ENCODE data around the gene FOXD2.

Gene FOXD2

DNA sequence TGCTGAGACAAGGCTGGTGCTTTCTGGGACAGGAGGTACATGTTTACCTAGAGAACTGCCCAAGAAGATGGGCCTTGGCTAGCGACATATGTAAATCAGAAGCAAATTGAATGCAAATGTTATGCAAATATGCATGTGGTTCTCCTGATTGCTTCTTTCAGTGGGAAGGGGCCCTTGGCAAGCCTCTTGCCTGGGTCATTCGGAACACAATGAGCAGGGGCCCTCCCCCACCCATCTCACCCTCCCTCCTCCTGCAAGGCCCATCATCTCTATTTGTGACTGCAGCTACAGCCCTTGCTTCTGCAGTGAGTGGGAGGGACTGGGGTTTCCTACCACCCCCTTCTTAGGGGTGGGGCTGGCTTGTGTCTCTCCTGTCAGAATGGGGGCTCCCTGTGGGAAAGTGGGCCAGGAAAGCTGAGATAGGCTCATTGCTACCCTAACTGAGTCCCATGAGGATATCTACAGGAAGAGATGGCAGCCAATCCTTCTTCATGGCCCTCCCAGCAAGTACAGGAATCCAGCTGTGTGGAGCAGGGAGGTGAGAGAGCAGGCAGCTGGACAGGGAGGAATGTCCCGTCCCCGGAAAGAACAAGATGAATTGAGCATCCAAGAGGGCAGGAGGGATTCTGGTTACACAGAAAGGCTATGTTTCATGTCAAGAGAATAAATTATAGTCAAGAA, 31.0 kb downstream of the FOXD2 start:
- DNase-seq (ENCODE audit: low spot score): no peak

DNA sequence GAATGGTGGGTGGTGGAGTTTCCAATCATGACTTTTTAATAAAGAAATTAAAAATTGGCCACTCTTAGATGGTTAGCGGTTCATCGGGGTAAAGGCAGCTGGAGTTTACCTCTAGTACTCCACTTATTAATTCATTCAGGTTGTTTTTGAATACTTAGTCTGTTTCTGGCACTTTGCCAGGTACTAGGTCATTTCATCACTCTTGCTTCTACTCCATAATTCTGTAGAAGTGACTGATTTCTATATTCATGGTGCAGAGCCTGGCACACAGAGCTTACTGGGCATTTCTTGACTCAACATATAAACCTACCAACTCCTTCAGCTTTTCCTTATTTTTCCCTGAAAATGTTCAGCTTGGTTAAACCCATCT, 31.5 kb downstream of the FOXD2 start:
- no peak for DNase-seq (ENCODE audit: low spot score)

DNA sequence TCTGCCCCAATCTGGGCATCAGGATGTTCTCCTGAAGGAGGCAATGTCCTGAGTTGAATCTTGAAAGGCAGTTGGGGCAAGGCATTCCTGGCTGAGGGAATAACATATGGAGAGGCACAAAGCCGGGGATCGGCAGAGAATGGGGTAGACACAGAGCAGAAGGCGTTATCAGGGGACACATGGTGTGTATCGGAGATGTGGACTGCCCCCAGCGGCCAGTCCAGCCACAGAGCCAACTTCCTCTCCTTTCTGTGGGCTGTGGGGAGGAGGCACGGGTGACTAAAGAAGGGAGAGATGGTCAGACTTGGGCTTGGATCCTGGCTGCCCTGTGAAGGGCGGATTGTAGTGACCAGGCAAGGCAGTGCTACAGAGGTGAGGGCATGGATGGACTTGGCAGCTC, 32.1 kb downstream of the FOXD2 start:
- DNase-seq (ENCODE audit: low spot score): no peak

DNA sequence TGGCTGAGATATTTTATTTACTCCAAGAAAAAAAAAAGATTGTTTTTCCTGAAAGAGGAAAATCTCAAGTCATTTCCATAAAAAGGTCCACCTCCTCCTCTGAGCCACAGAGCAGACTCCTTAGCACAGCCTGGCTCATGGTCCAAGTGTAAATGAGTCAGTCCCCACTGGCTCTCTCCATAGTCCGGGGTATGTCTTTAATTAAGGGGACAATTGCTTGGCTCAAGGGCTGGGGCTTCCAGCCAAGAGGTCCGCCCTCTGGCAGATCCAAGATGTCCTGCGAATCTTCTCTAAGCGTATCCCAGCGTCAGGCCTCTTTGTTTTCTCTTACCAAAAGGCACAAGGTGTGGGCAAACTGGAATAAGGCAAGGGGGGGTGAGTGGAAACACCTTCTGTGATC, 33.3 kb downstream of the FOXD2 start:
- no peak for DNase-seq (ENCODE audit: low spot score)

DNA sequence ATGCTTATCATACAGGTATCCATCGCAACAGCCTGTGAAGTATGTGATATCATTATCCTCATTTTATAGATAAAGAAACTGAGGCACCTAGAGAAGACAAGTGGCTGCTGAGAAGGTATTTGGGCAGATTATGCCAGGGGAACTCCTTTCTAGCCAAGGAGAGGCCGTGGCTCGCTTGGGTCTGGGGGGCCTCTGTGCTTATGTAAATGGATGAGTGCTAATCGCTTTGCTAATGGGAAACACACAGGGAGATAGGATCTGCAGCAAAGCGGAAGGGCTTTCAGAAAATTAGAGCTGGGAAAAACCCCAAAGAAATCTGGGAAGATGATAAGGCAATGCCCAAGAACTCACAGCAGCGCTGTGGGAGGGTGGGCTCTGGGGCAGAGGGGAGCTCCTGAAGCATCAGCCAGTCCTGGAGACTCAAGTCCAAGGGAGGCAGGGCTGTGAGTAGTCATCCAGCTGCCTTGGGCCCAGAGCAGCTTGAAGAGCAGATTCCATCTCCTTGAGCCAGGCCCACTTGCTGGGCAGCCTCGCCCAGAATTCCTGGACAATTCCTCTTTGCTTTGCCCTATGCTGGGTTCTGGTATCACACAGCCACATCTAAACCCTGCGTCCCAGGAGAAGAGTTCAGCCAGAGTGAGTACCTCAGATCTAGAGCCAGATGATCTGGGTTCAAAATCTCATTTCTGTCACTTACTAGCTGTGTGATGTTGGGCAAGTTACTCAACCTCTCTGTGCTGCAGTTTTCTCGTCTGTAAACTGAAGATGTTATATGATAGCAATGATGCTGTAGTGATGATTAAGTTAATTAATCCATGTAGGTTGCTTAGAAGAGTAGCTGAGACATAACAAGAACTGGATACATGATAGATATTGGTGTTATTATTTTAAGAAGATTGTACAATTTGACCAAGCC, 36.7 kb downstream of the FOXD2 start:
- no peak for DNase-seq (ENCODE audit: low spot score)

DNA sequence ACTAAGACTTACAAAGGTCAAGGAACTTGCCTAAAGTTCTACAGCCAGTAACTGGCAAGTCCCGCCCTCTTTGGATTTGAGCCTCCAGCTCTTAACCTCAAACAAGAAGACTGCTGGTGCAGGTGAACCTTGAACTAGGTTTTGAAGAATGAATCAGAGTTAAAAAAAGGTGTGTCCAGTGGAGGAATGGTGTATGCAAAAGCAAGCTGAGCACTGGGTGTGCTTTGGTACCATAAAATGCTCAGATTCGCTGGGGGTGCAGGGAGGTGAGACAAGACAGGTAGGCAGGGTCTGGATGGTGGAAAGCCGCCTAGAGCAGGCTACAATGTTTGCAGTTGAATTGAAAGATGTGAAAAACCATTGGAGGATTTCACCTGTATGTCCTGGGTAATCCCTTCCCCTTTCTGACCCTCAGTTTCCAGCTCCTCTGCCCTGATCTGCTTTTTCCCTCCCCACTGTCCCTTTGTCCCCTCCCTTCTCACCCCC, 39.8 kb downstream of the FOXD2 start:
- DNase-seq (ENCODE audit: low spot score): no peak

DNA sequence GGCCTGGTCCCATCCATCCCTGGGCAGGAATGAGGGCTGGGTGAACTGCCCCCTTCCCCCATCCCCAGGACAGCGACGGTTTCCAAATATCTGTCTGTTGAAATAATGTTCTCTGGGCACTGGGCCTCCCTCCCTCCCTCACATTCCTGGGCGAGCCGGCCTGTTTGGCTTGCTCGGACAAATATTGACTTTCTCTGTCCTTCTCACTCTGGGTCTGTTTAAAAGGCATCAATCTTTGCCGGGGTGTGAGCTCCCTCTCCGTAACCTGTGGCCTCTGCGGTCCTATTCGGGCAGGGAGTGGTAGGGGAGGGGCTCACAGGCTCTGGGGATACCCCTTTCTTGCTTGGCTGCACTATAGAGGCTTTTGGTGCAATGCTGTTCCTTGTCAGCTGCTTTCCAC, 40.2 kb downstream of the FOXD2 start:
- no peak for DNase-seq (ENCODE audit: low spot score)

DNA sequence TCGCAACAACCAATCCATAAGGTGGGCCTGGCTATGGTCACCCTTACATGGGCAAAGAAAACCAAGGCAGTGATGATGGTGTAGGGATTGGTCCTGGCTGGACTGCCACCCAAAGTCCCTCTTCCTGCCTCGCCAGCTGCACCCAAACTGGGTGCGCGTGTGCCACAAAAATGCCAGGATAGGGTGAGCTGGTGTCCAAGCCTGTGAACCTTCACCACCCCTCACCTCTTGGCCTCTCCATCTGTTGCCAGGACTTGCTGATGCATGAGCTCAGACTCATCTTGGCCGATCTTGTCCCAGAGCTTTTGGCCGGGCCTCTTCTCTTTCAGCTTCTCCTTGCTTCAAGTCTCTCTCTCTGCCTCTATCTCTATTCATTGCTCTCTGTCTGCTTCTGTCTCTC, 41.8 kb downstream of the FOXD2 start:
- DNase-seq (ENCODE audit: low spot score): no peak

DNA sequence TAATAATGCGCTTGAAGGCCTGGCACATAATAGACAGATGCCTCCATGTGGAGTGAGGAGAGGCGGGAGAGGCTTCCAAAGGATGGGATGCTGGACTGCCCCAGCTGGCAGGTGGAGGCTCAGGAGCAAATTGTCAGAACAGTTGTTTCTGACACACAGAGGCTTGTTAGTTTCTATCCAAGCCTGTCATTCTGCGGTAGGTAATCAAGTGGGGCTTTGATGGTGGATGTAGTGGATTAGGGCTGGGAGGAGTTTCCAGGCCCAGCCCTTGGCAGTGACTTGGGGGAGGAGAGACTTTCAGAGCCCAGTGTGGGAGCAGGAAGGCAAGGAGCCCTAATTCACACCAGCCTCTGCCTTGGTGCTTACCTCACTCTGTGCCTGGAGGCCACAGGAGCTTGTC, 44.1 kb downstream of the FOXD2 start:
- DNase-seq (ENCODE audit: low spot score): no peak

DNA sequence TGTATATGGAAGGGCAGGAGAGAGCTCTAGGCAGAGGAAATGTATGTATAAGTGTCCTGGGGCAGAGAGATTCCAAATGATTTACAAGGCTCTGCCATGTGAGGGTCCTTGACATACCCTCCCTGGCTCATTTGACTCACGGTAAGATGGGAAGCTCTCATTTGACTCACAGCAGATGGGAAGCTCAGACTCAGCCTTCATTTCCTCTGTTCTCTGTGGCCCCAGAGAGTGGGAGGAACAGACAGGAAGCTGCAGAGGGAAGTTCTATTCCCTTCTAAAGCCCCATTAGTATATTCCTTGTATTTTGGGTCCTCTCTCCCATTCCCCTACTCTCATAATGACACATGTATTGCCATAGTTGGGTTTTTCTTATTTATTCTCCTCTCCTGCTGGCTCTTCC, 44.9 kb downstream of the FOXD2 start:
- DNase-seq (ENCODE audit: low spot score): no peak

DNA sequence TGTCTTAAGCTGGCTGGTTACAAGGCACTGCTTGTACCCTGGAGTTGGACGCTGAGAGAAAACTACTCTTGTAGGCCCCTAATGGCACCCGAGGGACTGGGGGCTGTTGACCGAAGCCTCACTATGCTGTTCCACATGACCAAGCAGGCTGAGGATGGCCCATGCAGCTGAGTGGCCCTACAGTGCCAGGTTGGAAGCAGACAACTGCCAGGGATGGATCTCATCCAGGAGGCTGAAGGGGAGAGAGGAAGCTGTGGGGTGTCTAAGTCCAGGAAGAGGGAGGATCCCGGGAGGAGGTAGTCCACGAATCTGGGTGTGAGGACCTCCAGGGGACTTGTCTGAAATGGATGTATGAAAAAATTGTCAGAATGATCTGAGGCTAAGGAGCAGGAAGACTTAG, 45.8 kb downstream of the FOXD2 start:
- DNase-seq (ENCODE audit: low spot score): no peak

DNA sequence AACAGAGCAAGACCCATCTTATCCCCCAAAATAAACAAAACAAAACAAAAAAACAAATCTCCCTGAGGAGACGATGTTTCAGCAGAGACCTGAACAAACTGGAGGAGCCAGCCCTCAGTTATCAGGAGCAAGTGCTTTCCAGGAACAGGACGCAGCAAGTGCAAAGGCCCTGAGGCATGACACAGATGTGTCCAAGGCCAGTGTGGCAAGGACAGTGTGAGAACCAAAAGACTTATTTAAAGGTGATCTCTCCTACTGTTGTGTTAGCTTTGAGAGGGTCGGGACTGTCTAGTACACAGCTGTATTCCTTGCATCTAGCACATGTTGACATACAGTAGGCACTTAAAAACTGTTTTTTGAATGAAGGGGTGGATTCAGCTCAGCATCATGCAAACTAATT, 48.0 kb downstream of the FOXD2 start:
- DNase-seq (ENCODE audit: low spot score): no peak

DNA sequence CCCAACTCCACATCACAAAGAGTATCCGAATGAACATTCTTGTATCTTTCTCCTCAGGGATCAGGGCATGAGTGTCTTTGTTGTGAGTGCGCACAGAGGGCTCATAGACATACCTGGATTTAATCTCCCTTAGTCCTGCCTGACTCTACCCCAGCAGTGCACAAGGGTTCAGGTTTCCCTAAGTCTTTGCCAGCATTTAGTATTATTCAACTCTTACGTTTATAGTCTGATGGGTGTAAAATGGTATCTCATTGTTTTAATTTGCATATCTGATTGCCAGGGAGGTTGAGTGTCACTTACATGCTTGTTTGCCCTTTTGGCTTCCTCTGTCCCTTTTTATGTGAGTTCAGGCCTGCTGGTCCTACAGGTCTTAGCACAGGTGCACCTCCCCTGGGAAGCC, 49.5 kb downstream of the FOXD2 start:
- DNase-seq (ENCODE audit: low spot score): no peak

DNA sequence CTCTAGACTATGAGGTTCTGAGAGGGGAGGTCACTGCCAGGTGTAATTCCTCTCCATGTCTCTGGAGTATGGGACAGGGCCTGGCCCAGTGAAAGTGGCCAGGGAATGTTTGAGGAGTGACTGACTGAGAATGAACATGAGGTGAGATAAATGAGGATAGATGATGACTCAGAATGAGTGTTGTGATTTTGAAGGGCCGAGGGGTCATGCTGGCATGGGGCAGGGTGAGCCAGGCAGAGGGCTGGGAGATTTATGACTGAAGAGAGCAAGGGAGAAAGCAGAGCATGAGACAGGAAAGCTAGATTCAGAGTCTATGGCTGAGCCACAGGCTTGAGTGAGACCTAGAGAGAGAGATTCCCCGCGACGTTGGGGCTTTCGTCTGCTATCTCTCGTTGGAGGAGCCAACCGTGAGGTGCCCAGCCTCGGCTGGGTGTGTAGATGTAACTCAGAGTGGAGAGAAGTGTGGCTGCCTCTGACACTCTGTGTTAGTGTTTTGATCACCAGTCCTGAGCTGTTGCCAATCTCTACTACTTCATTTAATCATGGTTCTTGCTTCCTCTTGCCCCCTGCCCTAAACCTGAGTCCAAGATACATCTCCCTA, 50.1 kb downstream of the FOXD2 start:
- peak; percentile 79 for DNase-seq (ENCODE audit: low spot score)

All from kidney tubule cell (primary cell).